Endothelial cell of umbilical vein (primary cell): ENCODE data around the gene GZMM.

Experiments used
- EZH2 ChIP-seq: IDR thresholded peaks from 2 replicates; pipeline ENCODE4 v1.6.1; 2012; ENCODE audit warnings: borderline replicate concordance, low read depth, mild to moderate bottlenecking, moderate library complexity, low read length, inconsistent platforms; ENCODE audit not compliant: severe bottlenecking
- MYC ChIP-seq: IDR thresholded peaks from one replicate; pipeline ENCODE4 v1.6.1; 2011; ENCODE audit warnings: mild to moderate bottlenecking, low read depth, low read length
- POLR2A ChIP-seq: IDR thresholded peaks from 2 replicates; pipeline ENCODE4 v1.6.1; 2012; ENCODE audit warnings: low read depth, mild to moderate bottlenecking, control low read depth, low read length
- POLR2AphosphoS5 ChIP-seq: IDR thresholded peaks from 2 replicates; pipeline ENCODE4 v1.6.1; 2012; ENCODE audit warnings: low read depth, mild to moderate bottlenecking, control low read depth, low read length, moderate library complexity; ENCODE audit not compliant: insufficient read depth
- TF ChIP-seq, protein P1 (sequence below), 2 donors: IDR thresholded peaks; 1 replicate in 1 of 2; 2 replicates in 1 of 2; pipeline ENCODE4 v1.5.1; 2011; ENCODE audit warnings: low read length in 2 of 2, mild to moderate bottlenecking in 2 of 2, moderate library complexity in 2 of 2, control low read depth in 1 of 2, inconsistent platforms in 1 of 2, low read depth in 1 of 2; ENCODE audit not compliant: insufficient read depth in 1 of 2; ENCODE audit errors: extremely low read depth in 1 of 2
- TF ChIP-seq, protein P2 (sequence below): IDR thresholded peaks from 2 replicates; pipeline ENCODE4 v1.6.1; 2011; ENCODE audit not compliant: insufficient read depth, insufficient read length

DNA sequence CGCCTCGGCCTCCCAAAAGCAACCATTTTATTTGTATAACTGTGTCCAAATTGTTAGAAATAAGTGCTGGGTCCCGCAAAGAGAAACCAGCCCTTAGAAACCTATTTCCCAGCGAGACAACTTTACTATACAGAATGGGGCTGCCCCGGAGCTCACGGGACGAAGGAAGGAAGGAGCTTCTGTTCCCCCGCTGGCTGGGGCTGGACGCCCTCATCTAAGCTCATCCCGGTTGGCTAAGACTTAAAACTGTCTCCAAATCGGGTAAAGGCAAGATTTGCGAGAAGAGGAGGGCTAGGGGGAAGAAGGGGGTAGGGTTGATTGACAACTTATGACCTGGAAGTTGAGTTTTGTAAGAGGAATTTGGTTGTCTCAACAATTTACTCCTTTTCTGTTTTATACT is 16.3 kb downstream of the GZMM start:
- TF ChIP-seq, protein P1, sequence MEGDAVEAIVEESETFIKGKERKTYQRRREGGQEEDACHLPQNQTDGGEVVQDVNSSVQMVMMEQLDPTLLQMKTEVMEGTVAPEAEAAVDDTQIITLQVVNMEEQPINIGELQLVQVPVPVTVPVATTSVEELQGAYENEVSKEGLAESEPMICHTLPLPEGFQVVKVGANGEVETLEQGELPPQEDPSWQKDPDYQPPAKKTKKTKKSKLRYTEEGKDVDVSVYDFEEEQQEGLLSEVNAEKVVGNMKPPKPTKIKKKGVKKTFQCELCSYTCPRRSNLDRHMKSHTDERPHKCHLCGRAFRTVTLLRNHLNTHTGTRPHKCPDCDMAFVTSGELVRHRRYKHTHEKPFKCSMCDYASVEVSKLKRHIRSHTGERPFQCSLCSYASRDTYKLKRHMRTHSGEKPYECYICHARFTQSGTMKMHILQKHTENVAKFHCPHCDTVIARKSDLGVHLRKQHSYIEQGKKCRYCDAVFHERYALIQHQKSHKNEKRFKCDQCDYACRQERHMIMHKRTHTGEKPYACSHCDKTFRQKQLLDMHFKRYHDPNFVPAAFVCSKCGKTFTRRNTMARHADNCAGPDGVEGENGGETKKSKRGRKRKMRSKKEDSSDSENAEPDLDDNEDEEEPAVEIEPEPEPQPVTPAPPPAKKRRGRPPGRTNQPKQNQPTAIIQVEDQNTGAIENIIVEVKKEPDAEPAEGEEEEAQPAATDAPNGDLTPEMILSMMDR (IDR thresholded peaks at IDR 0.05; ENCODE audit: extremely low read depth in 1 of 2, insufficient read depth in 1 of 2, low read depth in 1 of 2, low read length in 2 of 2): no peak
- no peak for TF ChIP-seq POLR2A
- no peak for TF ChIP-seq EZH2
- no peak for TF ChIP-seq POLR2AphosphoS5
- TF ChIP-seq, protein P2, sequence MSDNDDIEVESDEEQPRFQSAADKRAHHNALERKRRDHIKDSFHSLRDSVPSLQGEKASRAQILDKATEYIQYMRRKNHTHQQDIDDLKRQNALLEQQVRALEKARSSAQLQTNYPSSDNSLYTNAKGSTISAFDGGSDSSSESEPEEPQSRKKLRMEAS: no peak
- TF ChIP-seq MYC: no peak
